HG03135 (cell line): Measurements from ENCODE around the gene APOBEC3B.
"Not testable (repeated sequence)": the region's sequence is repeated elsewhere in the genome, so short reads cannot be mapped to it uniquely, and the experiment has no call there.

ENCODE experiments used
- ATAC-seq: cut with Tn5 transposase; IDR thresholded peaks from one replicate; pipeline ENCODE4 v1.9.1; 2021; ENCODE audit warnings: mild to moderate bottlenecking, moderate library complexity; ENCODE audit not compliant: unreplicated experiment

APOBEC3B gene

DNA sequence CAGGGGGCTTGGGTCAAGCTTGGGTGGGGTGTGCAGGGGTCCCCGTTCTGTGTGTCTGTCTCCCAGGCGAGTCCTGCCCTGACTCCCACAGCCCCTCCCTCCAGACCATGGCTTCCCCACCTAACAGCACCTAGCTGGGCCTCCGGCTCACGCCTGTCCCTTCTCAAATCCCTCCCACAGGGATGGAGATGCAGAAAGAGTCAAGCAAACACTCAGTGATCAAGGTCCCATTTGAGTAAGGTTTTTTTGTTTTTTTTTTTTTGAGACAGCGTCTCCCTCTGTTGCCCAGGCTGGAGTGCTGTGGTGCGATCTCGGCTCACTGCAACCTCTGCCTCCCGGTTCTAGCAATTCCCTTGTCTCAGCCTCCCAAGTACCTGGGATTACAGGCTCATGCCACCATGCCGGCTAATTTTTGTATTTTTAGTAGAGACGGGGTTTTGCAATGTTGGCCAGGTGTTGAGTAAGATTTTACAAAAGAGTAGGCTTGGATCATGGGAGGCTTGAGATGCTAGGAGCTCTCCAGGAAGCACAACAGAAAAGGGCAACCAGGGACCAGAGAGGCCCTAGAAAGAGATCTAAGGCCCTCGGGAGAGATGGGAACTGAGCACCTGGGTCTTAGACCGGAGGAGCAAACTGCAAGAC, 44.5 kb downstream of the APOBEC3B start:
- no peak for ATAC-seq

DNA sequence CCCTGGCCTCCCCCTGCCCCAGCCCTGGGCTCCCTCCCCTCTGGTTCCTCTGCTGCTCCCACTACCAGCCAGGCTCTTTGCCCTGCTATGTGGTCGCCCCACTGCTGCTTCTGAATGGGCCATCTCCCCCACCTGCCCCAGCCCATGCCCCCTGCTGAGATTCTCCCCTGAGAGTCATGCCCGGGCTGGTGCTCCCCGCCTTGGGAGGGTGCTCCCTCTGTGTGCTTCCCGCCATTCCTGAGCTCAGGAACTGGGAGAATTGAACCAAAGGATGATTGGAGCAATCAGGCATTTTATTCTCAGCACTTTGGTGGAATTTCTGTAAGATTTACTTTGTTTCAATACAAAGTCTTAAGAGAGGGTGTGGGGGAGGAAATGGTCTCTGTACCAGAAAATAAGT, 45.6 kb downstream of the APOBEC3B start:
- no peak for ATAC-seq

GRCh38 chr22:39028281-39028680, 46.1 kb downstream of the APOBEC3B start:
- ATAC-seq: no peak

DNA sequence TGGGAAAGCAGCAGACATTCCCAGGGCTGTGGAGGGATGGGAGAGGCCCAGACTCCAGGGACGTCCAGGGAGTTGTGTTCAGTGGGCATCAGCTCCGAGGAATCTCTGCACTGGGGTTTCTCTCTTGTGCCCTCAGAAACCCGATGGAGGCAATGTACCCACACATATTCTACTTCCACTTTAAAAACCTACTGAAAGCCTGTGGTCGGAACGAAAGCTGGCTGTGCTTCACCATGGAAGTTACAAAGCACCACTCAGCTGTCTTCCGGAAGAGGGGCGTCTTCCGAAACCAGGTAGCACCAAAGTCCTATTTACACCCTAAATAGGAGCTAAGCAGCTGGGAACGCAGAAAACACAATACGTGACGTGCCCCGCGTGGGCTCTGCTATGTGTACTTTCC, 47.1 kb downstream of the APOBEC3B start:
- ATAC-seq: no peak

GRCh38 chr22:39030705-39031104, 48.6 kb downstream of the APOBEC3B start:
- ATAC-seq: no peak

DNA sequence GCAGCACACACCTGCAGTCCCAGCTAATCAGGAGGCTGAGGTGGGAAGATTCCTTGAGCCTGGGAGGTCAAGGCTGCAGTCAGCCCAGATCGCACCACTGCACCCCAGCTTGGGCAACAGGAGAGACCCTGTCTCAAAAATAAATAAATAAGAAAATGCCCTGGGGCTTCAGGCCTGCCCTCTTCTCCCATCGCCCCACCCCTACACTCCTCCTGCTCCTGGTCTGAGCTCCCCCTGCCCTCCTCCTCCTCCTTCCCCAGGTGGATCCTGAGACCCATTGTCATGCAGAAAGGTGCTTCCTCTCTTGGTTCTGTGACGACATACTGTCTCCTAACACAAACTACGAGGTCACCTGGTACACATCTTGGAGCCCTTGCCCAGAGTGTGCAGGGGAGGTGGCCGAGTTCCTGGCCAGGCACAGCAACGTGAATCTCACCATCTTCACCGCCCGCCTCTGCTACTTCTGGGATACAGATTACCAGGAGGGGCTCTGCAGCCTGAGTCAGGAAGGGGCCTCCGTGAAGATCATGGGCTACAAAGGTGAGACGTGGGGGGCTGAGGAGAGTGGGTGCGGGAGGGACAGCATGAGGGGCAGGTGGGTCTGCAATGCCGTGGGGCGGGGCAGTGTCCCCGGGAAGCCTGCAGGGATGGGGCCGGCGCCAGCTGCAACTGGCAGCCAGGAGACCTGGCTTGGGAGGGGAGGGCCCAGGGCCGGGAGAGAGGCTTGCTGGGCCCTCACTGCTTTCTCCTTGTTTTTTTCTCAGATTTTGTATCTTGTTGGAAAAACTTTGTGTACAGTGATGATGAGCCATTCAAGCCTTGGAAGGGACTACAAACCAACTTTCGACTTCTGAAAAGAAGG, 49.5 kb downstream of the APOBEC3B start:
- ATAC-seq: not testable (repeated sequence)

DNA sequence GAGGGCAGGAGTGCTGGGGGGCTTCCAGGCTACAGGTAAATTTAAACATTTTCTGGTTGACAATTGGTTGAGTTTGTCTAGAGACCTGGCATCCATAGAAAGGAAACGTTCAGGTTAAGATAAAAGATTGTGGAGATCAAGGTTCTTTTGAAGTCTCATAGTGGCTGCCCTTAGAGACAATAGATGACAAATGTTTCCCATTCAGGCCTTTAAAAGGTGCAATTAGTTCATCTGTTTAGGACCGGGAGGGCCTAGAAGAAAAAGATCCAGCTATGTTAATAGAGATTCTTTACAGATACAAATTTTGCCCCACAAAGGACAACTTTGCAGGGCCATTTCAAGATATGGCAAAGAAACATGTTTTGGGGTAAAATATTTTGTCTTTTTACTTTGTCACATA, 54.9 kb downstream of the APOBEC3B start:
- not testable (repeated sequence) for ATAC-seq

GRCh38 chr22:39039306-39040126, 57.4 kb downstream of the APOBEC3B start:
- ATAC-seq: no peak

DNA sequence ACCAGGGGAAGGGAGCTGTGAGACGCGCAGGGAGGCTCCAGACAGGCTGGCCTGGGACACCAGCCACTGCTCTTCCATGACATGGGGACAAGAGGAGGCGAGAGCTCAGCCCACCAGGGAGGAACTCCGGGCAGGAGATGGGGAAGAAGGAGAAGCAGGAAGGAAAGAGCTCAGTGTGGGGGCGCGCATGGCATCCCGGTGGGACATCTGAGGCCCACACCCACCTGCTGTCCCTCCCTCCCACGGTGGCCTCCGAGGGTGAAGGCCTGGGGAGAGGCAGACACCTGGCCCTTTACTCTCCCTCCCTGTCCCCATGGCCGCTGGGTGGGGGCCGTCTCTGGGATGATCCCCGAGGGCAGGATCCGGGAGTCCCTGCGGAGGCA, 58.0 kb downstream of the APOBEC3B start:
- peak; percentile 2 for ATAC-seq

DNA sequence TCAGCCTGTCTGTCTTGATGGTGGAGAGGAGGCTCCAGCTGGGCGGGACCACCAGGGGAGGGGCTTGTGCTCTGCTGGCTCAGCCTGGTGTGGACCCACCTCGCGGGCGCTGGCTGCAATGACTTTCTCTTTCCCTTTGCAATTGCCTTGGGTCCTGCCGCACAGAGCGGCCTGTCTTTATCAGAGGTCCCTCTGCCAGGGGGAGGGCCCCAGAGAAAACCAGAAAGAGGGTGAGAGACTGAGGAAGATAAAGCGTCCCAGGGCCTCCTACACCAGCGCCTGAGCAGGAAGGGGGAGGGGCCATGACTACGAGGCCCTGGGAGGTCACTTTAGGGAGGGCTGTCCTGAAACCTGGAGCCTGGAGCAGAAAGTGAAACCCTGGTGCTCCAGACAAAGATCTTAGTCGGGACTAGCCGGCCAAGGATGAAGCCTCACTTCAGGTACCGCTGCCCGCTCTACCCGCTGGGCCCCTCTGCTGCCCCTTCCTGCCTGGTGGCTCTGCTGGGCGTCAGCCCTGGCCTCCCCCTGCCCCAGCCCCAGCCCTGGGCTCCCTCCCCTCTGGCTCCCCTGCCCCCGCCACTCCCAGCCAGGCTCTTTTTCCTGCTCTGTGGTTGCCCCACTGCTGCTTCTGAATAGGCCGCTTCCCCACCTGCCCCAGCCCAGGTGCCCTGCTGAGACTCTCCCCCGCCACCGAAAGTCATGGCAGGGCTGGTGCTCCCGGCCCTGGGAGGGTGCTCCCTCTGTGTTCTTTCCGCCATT, 58.6 kb downstream of the APOBEC3B start, which contains the start of gene APOBEC3F:
Gene APOBEC3F, plus strand, starts transcription at position 327 of the 759 bp plus-strand sequence. Its CDS starts 97 bp downstream, at position 424.
- ATAC-seq: peak; percentile 89

DNA sequence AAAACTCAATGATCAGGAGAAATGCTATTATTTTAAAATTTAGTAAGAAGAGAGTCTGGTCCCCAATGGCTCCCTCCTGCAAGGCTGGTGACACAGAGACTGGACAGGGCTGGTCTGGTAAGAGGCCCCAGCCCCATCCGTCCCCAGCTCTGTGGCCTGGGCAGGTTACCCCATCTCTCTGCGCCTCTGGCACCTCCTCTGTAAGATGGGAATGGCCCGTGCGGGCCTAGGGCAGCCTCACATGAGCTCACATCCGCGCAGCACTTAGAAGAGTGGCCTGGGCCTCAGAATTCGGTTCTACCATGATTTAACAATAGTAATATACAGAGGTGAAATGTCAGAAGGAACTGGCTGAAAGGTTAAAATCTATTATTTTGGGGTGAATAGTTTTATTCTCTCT, 59.8 kb downstream of the APOBEC3B start:
- ATAC-seq: no peak
